GM12878 (cell line): ENCODE measurements around the gene QSOX1. TPM values are rescaled to one million over a fixed set of nuclear protein-coding genes. Genes with fewer than 3 reads are reported as not detected.

Experiments
- ATAC-seq: fragments of 200-7000 bp; cut with Tn5 transposase; 3 replicates; pipeline ENCODE4 v1.9.1; 2020; ENCODE audit warnings: mild to moderate bottlenecking, moderate library complexity
- BruUV-seq: library from RNA; stranded (reverse); fragments of 400-500 nt; replicated peaks from 2 replicates; lab custom pipeline; 2021; lab: Mats Ljungman, UMichigan
- CTCF ChIA-PET: fragments of 300-600 bp; sonication (Branson Sonifier 250); formaldehyde crosslinking; extraction: SDS; loops from one replicate; lab custom pipeline; 2021; ENCODE audit warnings: inconsistent platforms; lab: Yijun Ruan, JAX
- POLR2A ChIA-PET: fragments of 350-600 bp; formaldehyde crosslinking; extraction: SDS; loops from one replicate; lab custom pipeline; 2021; ENCODE audit warnings: inconsistent platforms; lab: Charles Lee
- RAD21 ChIA-PET: fragments of 300-600 bp; sonication (Branson Sonifier 250); formaldehyde crosslinking; loops from one replicate; lab custom pipeline; 2023; ENCODE audit warnings: antibody characterized with exemption; ENCODE audit not compliant: unreplicated experiment; lab: Charles Lee
- SMC1A ChIA-PET: fragments of 300-600 bp; sonication (Branson Sonifier 250); formaldehyde crosslinking; loops from one replicate; lab custom pipeline; 2023; ENCODE audit not compliant: unreplicated experiment, uncharacterized antibody; lab: Charles Lee
- DNase-seq: peaks from one replicate; pipeline ENCODE4 v3.0.0-alpha.2; 2011; ENCODE audit warnings: low read depth, low spot score
- FAIRE-seq: peaks from 3 replicates; lab custom pipeline; 2011; peaks lifted over from hg19 to GRCh38; lab: Jason Lieb, UNC
- H2AFZ ChIP-seq: 2 replicates; pipeline ENCODE4 v1.6.0; 2011; ENCODE audit warnings: low read depth, low read length, control low read depth; ENCODE audit not compliant: control insufficient read depth
- H3K27ac ChIP-seq: 2 replicates; pipeline ENCODE4 v1.5.1; 2011; ENCODE audit warnings: control low read depth; ENCODE audit not compliant: control insufficient read depth, insufficient read depth
- H3K27me3 ChIP-seq, 2 experiments: replicated peaks in 1 of 2; 2 replicates each; pipeline versions ENCODE4 v1.6.0 to v1.6.1; 2011; ENCODE audit warnings: low read length in 1 of 2; ENCODE audit not compliant: control insufficient read depth in 2 of 2, insufficient read depth in 2 of 2
- H3K36me3 ChIP-seq, 2 experiments: 2 replicates each; pipeline ENCODE4 v1.5.1; 2011; ENCODE audit warnings: low read length in 1 of 2; ENCODE audit not compliant: control insufficient read depth in 2 of 2, insufficient read depth in 2 of 2
- H3K4me1 ChIP-seq: 2 replicates; pipeline ENCODE4 v1.6.1; 2011; ENCODE audit warnings: mild to moderate bottlenecking, low read length, moderate library complexity, mixed read lengths; ENCODE audit not compliant: control insufficient read depth, insufficient read depth
- H3K4me2 ChIP-seq: 2 replicates; pipeline ENCODE4 v1.6.0; 2011; ENCODE audit warnings: control low read depth; ENCODE audit not compliant: control insufficient read depth, insufficient read depth
- H3K4me3 ChIP-seq: fragments of 200-600 bp; sonication (generic); 2 replicates; pipeline ENCODE4 v1.5.1; 2016
- H3K79me2 ChIP-seq: 2 replicates; pipeline ENCODE4 v1.6.0; 2011; ENCODE audit warnings: low read length; ENCODE audit not compliant: control insufficient read depth, insufficient read depth
- H3K9ac ChIP-seq: 2 replicates; pipeline ENCODE4 v1.8.0; 2011; ENCODE audit warnings: low read length, control low read depth, mixed read lengths; ENCODE audit not compliant: control insufficient read depth, insufficient read depth
- H3K9me3 ChIP-seq: replicated peaks from 3 replicates; pipeline ENCODE4 v1.5.1; 2011; ENCODE audit warnings: mild to moderate bottlenecking, low read length; ENCODE audit not compliant: control insufficient read depth, insufficient read depth
- H4K20me1 ChIP-seq: 2 replicates; pipeline ENCODE4 v1.6.0; 2011; ENCODE audit not compliant: control insufficient read depth, insufficient read depth
- BMI1 ChIP-seq: fragments of 450-650 bp; IDR thresholded peaks from 2 replicates; pipeline ENCODE4 v1.6.1; 2016; ENCODE audit warnings: mild to moderate bottlenecking, moderate library complexity, borderline replicate concordance
- CBX3 ChIP-seq: fragments of 200-600 bp; sonication (generic); IDR thresholded peaks from 2 replicates; pipeline ENCODE4 v1.6.1; 2016; ENCODE audit warnings: low read depth, borderline replicate concordance
- HDGF ChIP-seq: fragments of 450-650 bp; IDR thresholded peaks from 2 replicates; pipeline ENCODE4 v1.6.1; 2016; ENCODE audit warnings: antibody characterized with exemption
- IKZF2 ChIP-seq, 2 experiments: fragments of 450-650 bp; IDR thresholded peaks; 2 replicates each; pipeline ENCODE4 v1.6.1; 2017; ENCODE audit warnings: mild to moderate bottlenecking in 2 of 2, moderate library complexity in 2 of 2
- NKRF ChIP-seq: fragments of 450-650 bp; conservative IDR thresholded peaks from 2 replicates; pipeline ENCODE4 v1.6.1; 2017; ENCODE audit warnings: mild to moderate bottlenecking, moderate library complexity
- PAX5 ChIP-seq: IDR thresholded peaks from 2 replicates; pipeline ENCODE4 v1.6.1; 2011; ENCODE audit warnings: low read depth, low read length, borderline replicate concordance
- PAX8 ChIP-seq: fragments of 450-650 bp; IDR thresholded peaks from 2 replicates; pipeline ENCODE4 v1.6.1; 2017; ENCODE audit warnings: mild to moderate bottlenecking, moderate library complexity
- SKIL ChIP-seq: fragments of 450-650 bp; IDR thresholded peaks from 2 replicates; pipeline ENCODE4 v1.6.1; 2017; ENCODE audit warnings: mild to moderate bottlenecking, low read depth, inconsistent platforms; ENCODE audit not compliant: poor library complexity, severe bottlenecking
- YY1 ChIP-seq: IDR thresholded peaks from 2 replicates; pipeline ENCODE4 v1.6.1; 2011; ENCODE audit warnings: low read depth, mild to moderate bottlenecking, low read length
- WGBS: methylation state at CpG from one replicate; pipeline ENCODE4 v1.1.6; 2016; ENCODE audit warnings: low lambda C conversion rate; ENCODE audit not compliant: insufficient replicate concordance, insufficient coverage; ENCODE audit errors: missing lambda C conversion rate; 5-methylcytosine and 5-hydroxymethylcytosine counted together
- in situ Hi-C: fragments of 300-500 bp; cut with MboI; formaldehyde crosslinking; loops from 9 replicates; pipeline ENCODE4 v1.14.3; 2018; ENCODE audit warnings: mixed read lengths
- intact Hi-C: fragments of 100-400 bp; cut with micrococcal nuclease; formaldehyde crosslinking; loops from one replicate; pipeline ENCODE4 v1.14.2; 2022; ENCODE audit not compliant: unreplicated experiment
- polyA plus RNA-seq, 11 experiments: library from polyadenylated mRNA; depleted of rRNA in 4 of 11; unstranded in 6 of 11; stranded (reverse) in 5 of 11; fragments of >200 nt; fragmentation: Nextera tagmentation in 4 of 11; fragmentation: Illumina TruSeq in 1 of 11; extraction: Ambion mirVana in 4 of 11; extraction: Trizol in 1 of 11; gene quantifications; 1 replicate in 1 of 11; 2 replicates in 10 of 11; pipeline versions ENCODE4 v1.2.1 to v1.2.3, GENCODE V29; 2011 to 2016; ENCODE audit warnings: inconsistent platforms in 2 of 11, missing spikeins in 2 of 11, low read depth in 1 of 11
- total RNA-seq, 4 experiments: library from RNA; depleted of rRNA in 3 of 4; stranded (reverse); fragments of >200 nt in 3 of 4; fragmentation: Illumina TruSeq in 1 of 4; extraction: Trizol in 1 of 4; gene quantifications; 2 replicates each; pipeline versions ENCODE4 v1.2.1 to v1.2.3, GENCODE V29; 2013 to 2021
- TF ChIP-seq, protein P1 (sequence below): IDR thresholded peaks from 2 replicates; pipeline ENCODE4 v1.6.1; 2012; ENCODE audit warnings: low read depth, low read length, improper control_type of control experiment
- TF ChIP-seq, protein P2 (sequence below): fragments of 450-650 bp; formaldehyde crosslinking; IDR thresholded peaks from 2 replicates; pipeline ENCODE4 v1.5.0; 2022; ENCODE audit warnings: mild to moderate bottlenecking, missing genetic modification characterization

The QSOX1 gene
- total and polyA plus RNA-seq, 10 of the 15 experiments (the other 5 are each of a cell fraction or from before 2014, with no cell fraction given): 1.8 to 31.3 (median 11.2) TPM

GRCh38 chr1:180173451-180173850, 18.8 kb downstream of the QSOX1 start (continued):
- no peak for TF ChIP-seq SKIL

- Histone ChIP-seq H3K4me2 (no peak overlapping the region), H2AFZ (no peak overlapping the region), H3K27ac (no peak overlapping the region), H3K36me3 (peaks cover 0 to 3% of the 10 kb centered on the region in 2 experiments; a peak in 1 of 4 replicates), H4K20me1 (no peaks in the 10 kb centered on the region), H3K79me2 (no peaks in the 10 kb centered on the region), H3K9me3 (no peaks in the 10 kb centered on the region), H3K9ac (no peak overlapping the region), H3K27me3 (no peaks in the 10 kb centered on the region), H3K4me3 (no peak overlapping the region), H3K4me1 (no peaks in the 10 kb centered on the region)
- ChIA-PET RAD21 (no interaction called here), POLR2A (no interaction called here), SMC1A (no interaction called here), CTCF (no interaction called here)
- ATAC-seq (no peak), DNase-seq (no peak), FAIRE-seq (no peak)
- TF ChIP-seq IKZF2 (IDR thresholded peaks at IDR 0.05) (no peak), NKRF (no peak), CBX3 (no peak), PAX8 (no peak), HDGF (no peak), PAX5 (no peak), BMI1 (no peak), YY1 (no peak), SKIL (no peak)
- TF ChIP-seq, protein P1, sequence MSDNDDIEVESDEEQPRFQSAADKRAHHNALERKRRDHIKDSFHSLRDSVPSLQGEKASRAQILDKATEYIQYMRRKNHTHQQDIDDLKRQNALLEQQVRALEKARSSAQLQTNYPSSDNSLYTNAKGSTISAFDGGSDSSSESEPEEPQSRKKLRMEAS: no peak
- TF ChIP-seq, protein P2, sequence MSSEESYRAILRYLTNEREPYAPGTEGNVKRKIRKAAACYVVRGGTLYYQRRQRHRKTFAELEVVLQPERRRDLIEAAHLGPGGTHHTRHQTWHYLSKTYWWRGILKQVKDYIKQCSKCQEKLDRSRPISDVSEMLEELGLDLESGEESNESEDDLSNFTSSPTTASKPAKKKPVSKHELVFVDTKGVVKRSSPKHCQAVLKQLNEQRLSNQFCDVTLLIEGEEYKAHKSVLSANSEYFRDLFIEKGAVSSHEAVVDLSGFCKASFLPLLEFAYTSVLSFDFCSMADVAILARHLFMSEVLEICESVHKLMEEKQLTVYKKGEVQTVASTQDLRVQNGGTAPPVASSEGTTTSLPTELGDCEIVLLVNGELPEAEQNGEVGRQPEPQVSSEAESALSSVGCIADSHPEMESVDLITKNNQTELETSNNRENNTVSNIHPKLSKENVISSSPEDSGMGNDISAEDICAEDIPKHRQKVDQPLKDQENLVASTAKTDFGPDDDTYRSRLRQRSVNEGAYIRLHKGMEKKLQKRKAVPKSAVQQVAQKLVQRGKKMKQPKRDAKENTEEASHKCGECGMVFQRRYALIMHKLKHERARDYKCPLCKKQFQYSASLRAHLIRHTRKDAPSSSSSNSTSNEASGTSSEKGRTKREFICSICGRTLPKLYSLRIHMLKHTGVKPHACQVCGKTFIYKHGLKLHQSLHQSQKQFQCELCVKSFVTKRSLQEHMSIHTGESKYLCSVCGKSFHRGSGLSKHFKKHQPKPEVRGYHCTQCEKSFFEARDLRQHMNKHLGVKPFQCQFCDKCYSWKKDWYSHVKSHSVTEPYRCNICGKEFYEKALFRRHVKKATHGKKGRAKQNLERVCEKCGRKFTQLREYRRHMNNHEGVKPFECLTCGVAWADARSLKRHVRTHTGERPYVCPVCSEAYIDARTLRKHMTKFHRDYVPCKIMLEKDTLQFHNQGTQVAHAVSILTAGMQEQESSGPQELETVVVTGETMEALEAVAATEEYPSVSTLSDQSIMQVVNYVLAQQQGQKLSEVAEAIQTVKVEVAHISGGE (CRISPR knock-in tag): no peak
- intact Hi-C loops (no loop called here), in situ Hi-C loops (no loop called here)
- WGBS: 85% methylated on average over 7 of the region's 8 CpGs
- BruUV-seq: no TSS peak
Measured at GRCh38 chr1:180173952-180174351, 19.3 kb downstream of the QSOX1 start.
